Smooth muscle cell of the brain vasculature (primary cell): ENCODE results near the gene HYAL4.

Experiments
- DNase-seq: peaks from one replicate; pipeline ENCODE4 v3.0.0-alpha.2; 2012; ENCODE audit warnings: low read depth, low spot score

The HYAL4 gene

DNA sequence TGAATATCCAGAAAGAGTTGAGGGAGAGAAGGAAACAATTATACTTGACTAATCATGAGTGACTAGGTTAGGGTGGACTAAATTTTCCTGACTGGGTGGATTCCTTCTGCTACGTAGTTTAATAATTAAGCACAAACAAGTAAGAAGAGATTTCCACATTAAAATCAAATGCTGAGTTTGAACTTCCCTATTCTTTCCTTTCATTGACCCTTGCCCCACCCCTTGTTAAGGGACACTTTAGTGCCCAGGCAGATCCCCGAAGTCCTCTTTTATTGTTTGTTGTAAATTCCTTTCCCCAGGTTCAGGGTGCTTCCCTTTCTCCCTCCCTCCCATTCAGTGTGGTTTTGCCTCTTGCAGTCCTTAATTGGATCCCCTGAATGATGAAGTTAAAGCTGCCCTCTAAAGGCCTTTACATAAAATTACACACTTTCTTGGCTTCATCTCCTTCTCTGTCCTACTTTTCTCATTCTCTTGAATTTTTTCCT lies 71.3 kb downstream of the HYAL4 start:
- no peak for DNase-seq

DNA sequence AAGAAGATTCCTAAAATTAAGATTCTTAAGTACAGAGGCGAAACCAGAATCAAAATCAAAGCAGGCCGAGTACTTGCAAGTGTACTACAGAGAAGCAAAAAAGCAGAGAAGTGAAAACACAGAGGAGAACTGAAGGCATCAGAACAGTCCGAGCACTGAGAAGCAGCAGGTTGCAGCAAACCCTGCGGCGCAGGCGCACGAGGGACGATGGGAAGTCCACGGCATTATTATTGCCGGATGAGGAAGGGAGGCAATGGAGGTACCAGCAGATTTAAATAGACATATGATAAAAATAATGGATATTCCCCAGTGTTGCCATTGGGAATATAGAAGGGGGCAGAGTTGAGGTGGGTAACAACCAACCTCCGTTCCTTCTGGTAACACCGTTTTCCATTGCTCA lies 72.9 kb downstream of the HYAL4 start:
- no peak for DNase-seq

DNA sequence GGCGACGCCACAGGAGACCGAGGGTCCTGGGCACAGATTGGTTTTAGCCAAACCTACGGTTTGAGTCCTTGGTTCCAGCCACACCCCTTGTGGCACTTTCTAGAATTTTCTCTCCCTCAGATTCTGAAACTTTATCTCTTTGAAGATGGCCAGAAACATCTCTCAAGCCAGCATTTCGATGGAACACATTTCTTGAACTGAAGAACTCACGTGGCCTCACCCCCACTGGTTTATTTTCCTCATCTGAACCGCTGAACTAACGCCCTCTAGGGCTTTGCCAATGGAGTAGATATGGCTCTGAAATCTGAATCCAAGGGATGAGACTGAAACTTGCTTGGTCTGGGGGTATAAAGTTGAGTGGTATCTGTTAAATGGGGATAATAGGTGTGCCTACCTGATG lies 73.3 kb downstream of the HYAL4 start:
- no peak for DNase-seq

DNA sequence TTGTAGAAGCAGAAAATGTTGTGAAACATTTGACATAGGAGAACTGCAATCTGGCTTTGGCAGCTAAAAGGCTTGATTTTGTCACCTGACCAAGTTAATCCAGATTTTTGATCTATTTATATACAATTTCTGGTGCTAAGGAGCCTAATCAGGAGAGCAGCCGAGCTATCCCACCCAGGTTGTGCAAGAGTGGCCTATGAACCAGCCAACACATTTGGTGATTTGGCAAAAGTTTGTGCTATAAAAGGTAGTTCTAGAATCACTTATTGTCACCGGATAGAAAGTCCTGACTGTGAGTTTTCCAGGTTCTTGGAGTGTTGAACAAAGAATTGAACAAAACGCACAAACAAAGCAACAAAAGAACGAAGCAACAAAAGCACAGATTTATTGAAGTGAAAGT lies 78.6 kb downstream of the HYAL4 start:
- no peak for DNase-seq

DNA sequence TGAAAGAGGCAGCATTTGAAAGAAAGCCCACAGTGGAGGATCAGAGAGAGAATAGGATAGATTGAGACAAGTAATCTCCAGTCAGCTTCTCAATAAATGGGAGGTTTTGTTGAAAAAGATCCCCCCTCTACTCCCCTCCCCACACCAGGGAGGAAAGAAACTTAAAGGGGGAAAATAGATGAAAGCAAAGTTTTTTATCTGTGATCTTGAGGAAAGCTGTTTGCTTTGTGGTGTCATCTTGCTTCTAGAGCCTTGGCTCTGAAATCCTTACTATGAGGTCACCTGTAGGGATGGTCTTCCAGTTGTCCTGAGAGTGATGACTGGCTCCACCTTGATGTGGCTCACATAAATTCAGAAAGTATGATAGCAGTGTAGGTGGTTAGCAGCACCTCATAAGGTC lies 80.0 kb downstream of the HYAL4 start, which contains the start of gene SPAM1:
TSS of gene SPAM1 (plus strand) at position 301 of the 400 bp plus-strand sequence. CDS start 28,330 bp downstream, outside the sequence.
- no peak for DNase-seq
